ENCODE measurements around the gene MATN3. TPM values are rescaled to one million over a fixed set of nuclear protein-coding genes. Genes with fewer than 3 reads are reported as not detected.

The MATN3 gene
- total and polyA plus RNA-seq, 9 of the 15 experiments (the other 6 are each of a cell fraction or from before 2014, with no cell fraction given): not detected

- TF ChIP-seq ZNF277 (CRISPR knock-in tag; IDR thresholded peaks at IDR 0.05; ENCODE audit: borderline replicate concordance) (no peak), FOXJ2 (tag; IDR thresholded peaks at IDR 0.05) (no peak), ETS1 (conservative IDR thresholded peaks at IDR 0.05; ENCODE audit: control insufficient read depth, low read depth, low read length) (0 out of 2 replicates have a peak, but pooled peaks have one; percentile 44), MCM5 (IDR thresholded peaks at IDR 0.05; ENCODE audit: low read depth) (no peak), SAFB2 (IDR thresholded peaks at IDR 0.05; ENCODE audit: borderline replicate concordance, low read depth, low read length, severe bottlenecking) (no peak), SMAD4 (CRISPR knock-in tag; conservative IDR thresholded peaks at IDR 0.05) (no peak), ZBTB33 (CRISPR knock-in tag; IDR thresholded peaks at IDR 0.05) (peak; percentile 99), ZNF668 (CRISPR knock-in tag; IDR thresholded peaks at IDR 0.05) (no peak), CLOCK (CRISPR knock-in tag; IDR thresholded peaks at IDR 0.05; ENCODE audit: borderline replicate concordance) (no peak), STAG1 (CRISPR knock-in tag; IDR thresholded peaks at IDR 0.05; ENCODE audit: borderline replicate concordance) (no peak), HEY1 (CRISPR knock-in tag; IDR thresholded peaks at IDR 0.05; ENCODE audit: borderline replicate concordance) (no peak), TCF15 (CRISPR knock-in tag; IDR thresholded peaks at IDR 0.05) (no peak), NR2C2 (CRISPR knock-in tag; IDR thresholded peaks at IDR 0.05) (no peak; the same call in 1 of the 2 replicates), NR2C2 (tag; IDR thresholded peaks at IDR 0.05) (peak; percentile 95), ZNF140 (CRISPR knock-in tag; IDR thresholded peaks at IDR 0.05) (no peak), EP400 (IDR thresholded peaks at IDR 0.05) (peak; percentile 58; the same call in 1 of the 2 replicates), ZNF280B (CRISPR knock-in tag; IDR thresholded peaks at IDR 0.05) (no peak), ZNF274 (IDR thresholded peaks at IDR 0.05; ENCODE audit: borderline replicate concordance, low read depth, low read length) (no peak)
These were observed 22.6 kb downstream of the MATN3 start, which contains the start of gene WDR35 (continued) for GRCh38 chr2:19989667-19990415.

Measured in K562 (cell line).